ENCODE measurements around the gene DUSP18.
A peak's percentile ranks its signal among the peaks of the same experiment; 100 is the strongest.
"Not testable (repeated sequence)": the region's sequence is repeated elsewhere in the genome, so short reads cannot be mapped to it uniquely, and the experiment has no call there.

Gene DUSP18

DNA sequence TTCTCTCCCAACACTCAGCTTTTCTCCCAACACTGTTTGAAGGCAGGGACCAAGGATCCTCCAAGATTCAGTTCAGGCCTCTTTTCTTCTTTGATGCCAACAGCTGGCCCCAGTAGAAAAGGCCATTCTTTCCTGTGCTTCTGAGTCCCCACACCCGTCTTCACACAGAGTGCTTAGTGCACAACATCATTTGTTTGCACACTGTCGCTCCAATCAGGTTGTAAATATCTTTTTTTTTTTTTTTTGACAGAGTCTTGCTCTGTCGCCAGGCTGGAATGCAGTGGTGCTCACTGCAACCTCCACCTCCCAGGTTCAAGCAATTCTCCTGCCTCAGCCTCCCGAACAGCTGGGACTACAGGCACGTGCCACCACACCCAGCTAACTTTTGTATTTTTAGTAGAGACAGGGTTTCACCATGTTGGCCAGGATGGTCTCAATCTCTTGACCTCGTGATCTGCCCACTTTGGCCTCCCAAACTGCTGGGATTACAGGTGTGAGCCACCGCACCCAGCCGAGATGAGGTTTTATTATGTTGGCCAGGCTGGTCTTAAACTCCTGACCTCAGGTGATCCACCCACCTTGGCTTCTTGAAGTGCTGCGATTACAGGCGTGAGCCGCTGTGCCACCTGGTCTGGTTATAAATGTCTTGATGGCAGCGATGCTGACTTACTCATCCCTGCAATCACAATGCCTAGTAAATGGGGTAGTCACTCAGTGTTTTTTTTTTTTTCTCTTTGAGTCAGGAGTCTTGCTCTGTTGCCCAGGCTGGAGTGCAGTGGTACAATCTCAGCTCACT is 12.4 kb upstream of the DUSP18 start:
- not testable (repeated sequence) for DNase-seq (ENCODE audit: low read depth in 2 of 2)

- not testable (repeated sequence) for DNase-seq (ENCODE audit: low read depth in 2 of 2)
These were observed 8.9 kb upstream of the DUSP18 start for GRCh38 chr22:30676565-30676964.

DNA sequence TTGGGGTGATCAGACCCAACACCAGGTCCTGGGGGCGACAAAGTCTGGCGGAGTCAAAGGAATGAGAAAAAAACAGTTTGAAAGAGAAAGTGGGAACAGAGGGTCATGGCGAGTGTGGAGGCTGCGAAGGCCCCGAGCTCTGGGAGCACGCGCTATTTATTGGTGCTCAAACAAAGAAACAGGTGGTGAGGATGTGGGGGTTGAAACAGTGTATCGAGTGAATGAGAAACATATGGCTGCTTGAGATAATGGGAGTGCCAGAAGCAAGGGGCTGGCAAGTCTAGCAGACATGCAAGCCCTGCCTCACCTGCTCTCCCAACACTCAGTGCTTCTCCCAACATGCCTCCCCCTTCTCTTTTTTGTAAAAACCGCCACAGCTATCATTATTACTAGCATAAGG is 7.8 kb upstream of the DUSP18 start:
- DNase-seq (ENCODE audit: low read depth in 2 of 2) = no peak

GRCh38 chr22:30674482-30674881 is 6.8 kb upstream of the DUSP18 start:
- no peak for DNase-seq (ENCODE audit: low read depth in 2 of 2)

DNA sequence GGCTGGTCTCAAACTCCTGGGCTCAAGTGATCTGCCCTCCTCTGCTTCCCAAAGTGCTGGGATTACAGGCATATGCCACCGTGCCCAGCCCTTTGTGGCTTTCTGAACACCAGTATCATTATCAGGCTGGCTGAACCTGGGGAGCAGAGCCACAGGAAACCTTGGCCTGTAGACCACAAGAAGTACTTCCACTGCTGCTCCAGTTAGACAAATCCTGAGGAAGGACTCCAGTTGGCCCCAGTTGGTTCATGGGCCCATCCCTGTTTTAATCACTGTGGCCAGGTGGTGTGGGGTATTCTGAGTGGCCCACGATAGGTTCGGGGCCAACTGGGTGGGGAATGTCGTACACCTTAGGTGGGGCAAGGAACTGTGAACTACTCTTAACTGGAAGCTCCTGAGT is 5.5 kb upstream of the DUSP18 start:
- no peak for DNase-seq (ENCODE audit: low read depth in 2 of 2)

- no peak for DNase-seq (ENCODE audit: low read depth in 2 of 2)
These were observed 3.4 kb upstream of the DUSP18 start for GRCh38 chr22:30671071-30671470.

DNA sequence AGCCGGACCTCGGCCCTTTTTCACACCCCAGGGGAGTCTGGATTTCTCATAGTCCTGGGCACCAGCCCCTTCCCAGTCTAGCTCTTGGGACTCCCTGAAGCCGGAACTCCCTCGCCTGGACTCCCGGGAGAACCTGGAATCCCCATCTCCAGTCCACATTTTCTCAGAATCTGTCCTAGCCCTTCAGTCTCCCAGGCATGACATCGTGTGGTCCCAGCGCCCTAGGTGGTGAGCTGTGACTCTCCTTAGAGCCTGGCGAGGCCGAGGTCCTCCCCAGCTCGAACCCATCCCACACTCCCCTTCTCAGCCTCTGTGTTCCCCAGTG is 673 bp upstream of the DUSP18 start:
- no peak for DNase-seq (ENCODE audit: low read depth in 2 of 2)

DNA sequence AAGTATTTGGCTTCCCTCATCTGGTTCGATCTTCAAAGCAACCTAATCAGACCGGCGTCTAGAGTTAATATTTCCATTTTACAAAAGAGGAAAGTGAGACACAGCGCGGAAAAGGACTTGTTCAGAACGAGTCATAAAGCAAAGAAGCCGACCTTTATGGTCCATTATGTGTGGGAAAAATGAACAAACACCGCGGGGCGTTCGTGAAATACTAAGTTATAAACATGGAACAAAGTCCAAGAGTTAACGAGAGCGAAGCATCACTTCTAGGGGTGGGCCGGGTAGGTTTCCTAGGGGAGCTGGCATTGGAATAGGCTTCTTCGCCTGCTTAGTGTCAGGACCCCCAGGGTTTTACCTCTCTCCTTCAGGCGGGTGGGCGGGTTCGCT is 575 bp downstream of the DUSP18 start:
- no peak for DNase-seq (ENCODE audit: low read depth in 2 of 2)

DNA sequence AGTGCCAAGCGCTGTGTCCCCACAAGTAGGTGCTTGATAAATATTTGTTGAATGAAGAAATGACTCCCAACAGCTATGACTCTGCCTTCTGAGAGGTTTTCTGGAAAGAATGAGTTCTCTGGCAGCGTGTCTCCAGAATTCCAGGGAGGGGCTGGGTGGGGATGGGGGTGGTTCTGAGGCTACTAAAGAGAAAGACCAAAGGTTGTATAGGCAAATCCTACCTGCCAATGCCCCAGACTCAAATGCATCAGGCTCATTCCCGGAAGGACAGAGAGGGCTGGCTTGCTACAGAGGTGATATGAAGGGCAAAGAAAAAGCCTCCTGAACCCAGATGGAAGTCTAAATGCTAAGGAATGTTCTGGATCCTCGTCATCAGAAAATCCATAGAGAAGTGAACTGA is 1.9 kb downstream of the DUSP18 start:
- DNase-seq (ENCODE audit: low read depth in 2 of 2) = no peak

DNA sequence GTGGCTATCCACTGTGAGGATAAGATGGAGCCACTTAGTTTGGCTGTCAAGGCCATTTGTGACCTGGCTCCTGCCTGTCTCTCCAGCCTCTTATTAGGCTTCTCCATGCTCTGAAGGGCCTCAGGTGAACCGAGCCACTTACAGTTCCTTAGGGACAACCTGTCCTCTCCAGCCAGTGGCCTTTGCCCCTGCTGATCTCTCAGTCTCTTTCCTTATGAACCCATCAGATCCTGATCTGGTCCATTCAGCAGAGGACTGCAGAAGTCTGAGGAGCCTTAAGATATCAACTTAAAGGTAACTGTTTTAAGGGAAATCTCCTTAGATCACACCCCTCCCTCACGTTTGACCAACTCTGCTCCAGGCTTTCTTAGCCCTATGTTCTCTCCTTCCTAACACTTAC is 2.4 kb downstream of the DUSP18 start:
- DNase-seq (ENCODE audit: low read depth in 2 of 2) = no peak

DNA sequence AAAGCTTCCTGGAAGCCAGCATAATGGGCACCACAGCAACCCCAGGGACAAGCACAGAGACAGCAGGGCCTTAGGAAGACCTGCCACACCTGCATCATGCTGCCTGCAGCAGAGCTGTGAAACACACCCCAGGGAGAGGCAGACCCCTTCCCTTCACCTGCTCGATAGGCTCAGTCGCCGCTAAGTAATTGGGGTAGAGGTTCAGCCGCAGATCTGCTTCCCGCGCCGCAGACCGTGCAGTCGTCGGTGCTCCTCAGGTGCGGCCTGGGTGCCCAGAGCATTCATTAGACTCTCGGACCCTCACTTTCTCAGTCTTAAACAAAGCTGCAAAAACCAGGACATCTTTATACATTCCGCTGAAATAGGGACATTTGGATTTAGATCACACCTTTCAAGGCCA is 2.9 kb downstream of the DUSP18 start:
- no peak for DNase-seq (ENCODE audit: low read depth in 2 of 2)

DNA sequence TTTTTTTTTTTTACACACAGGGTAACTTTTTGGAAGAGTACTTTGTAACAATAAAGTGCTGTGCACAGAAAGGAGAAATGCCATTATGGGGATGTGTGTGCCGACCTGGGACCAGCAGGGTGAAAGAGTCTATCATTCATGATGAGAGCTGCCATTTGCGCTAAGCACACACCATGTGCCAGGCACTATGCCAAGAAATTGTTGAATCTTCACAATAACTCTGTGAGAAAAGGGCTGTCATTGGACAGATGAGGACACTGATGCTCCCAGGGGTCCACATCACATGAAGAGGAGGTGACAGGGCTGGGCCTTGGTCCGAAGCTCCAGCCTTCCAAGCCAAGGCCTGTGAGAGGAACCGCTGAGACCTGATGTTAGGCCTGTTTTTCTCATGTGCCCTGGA is 5.6 kb downstream of the DUSP18 start:
- no peak for DNase-seq (ENCODE audit: low read depth in 2 of 2)

DNA sequence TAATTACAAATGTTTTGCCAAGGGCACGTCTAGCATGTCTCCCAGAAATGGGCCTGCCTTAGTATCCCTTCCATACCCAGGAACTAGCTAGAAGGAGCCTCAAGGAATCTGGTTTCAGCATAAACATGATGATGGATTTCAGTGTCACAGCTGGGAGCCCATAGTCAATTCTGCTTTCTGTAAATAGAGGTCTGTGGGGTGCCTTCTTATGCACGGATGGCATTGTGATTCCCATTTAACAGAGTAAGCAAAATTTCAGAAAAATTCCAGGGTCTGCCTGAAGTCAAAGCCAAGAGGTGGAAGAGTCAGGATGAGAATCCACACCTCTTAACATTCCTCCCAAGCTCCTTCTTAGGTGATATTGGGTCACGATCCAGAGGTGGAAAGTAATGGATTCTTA is 12.1 kb downstream of the DUSP18 start:
- DNase-seq (ENCODE audit: low read depth in 2 of 2) = no peak

- no peak for DNase-seq (ENCODE audit: low read depth in 2 of 2)
These were observed 13.3 kb downstream of the DUSP18 start for GRCh38 chr22:30654361-30654760.

DNA sequence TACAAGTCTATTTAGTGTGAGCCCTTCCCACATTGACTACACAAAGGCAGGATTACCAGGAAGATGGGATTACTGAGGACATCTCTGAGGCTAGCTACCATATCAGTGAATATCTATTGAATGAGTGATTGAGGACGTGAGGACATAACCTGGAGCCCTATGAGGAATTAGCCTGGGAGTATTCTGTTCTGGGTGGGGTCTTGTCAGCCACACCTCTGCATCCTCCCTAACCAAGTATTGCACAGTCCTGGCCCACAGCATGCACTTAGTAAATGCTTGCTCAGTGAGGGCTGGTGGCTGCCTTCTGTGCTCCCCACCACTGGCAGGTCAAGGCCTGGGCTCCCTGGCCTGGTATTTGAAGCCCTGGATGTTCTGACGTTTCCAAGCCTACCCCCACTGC is 14.8 kb downstream of the DUSP18 start:
- DNase-seq (ENCODE audit: low read depth in 2 of 2) = no peak

- no peak for DNase-seq (ENCODE audit: low read depth in 2 of 2)
These were observed 17.1 kb downstream of the DUSP18 start for GRCh38 chr22:30650508-30651116.

- DNase-seq (ENCODE audit: low read depth in 2 of 2) = peak; percentile 66 to 77
These were observed 18.2 kb downstream of the DUSP18 start for GRCh38 chr22:30649430-30650007.

DNA sequence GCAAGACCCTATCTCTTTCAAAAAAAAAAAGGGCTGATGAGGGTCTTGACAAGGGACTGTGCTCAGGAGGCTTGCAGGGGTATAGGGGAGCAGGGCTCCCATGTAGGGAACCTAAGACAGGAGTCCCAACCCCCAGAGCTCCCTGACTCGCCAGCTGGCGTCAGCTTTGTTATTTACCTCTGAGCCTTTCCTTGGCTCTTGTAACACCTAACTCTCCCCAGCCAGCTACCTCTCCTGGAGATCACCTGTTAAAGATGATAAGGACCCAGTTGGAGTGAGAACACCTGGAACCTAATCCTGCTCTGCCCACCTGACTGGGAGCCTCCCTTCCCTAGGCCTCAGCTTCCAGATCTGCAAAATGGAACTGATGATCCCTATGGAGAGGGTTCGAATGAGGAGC is 18.9 kb downstream of the DUSP18 start:
- no peak for DNase-seq (ENCODE audit: low read depth in 2 of 2)

DNA sequence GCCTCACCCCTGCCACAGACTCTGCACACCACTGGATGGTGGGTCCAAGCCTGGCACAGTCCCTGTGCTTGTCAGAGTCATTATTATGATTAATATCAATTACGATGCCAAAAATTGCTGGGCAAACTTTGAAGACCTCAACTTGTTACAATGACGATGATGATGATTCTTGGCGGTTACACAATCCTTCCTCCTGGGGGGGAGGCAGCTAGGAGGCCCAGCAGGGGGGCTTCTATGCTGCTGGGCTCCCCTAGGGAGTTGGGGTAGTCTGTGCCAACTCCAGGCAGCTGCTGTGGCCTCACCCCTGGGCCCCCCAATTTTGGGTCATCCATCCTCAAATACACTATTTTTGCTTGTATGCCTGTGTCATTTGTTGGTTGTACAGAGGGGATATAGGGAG is 20.1 kb downstream of the DUSP18 start:
- DNase-seq (ENCODE audit: low read depth in 2 of 2) = no peak

DNA sequence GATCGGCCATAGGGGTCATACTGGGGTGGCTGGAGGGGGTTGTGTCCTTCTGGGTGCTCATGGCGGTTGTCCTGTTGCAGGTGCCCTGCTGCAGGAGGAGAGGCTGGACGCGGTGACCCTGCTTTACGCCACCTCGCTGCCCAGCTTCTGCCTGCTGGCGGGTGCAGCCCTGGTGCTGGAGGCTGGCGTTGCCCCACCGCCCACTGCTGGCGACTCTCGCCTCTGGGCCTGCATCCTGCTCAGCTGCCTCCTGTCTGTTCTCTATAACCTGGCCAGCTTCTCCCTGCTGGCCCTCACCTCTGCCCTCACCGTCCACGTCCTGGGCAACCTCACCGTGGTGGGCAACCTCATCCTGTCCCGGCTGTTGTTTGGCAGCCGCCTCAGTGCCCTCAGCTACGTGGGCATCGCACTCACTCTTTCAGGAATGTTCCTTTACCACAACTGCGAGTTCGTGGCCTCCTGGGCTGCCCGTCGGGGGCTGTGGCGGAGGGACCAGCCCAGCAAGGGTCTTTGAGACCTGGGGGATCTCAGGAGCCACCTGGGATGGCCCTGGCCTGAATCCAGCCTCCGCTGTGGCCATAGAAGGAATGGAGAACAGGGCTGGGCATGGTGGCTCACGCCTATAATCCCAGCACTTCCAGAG is 21.0 kb downstream of the DUSP18 start:
- DNase-seq (ENCODE audit: low read depth in 2 of 2) = no peak

GRCh38 chr22:30643055-30643875 is 24.4 kb downstream of the DUSP18 start:
- no peak for DNase-seq (ENCODE audit: low read depth in 2 of 2)

- DNase-seq (ENCODE audit: low read depth in 2 of 2) = no peak
These were observed 26.7 kb downstream of the DUSP18 start for GRCh38 chr22:30640839-30641430.

Data from stimulated activated CD4-positive, alpha-beta T cell treated with anti-CD3 and anti-CD28 coated beads, Interleukin-1b, Interleukin-23, amount 100 ng/mL, for 1 hour (primary cell).